Astrocyte (in vitro differentiated cells and primary cell): ENCODE measurements around the gene CRIM1.

Experiments
- CTCF ChIP-seq: IDR thresholded peaks from 2 replicates; pipeline ENCODE4 v1.5.1; 2011; ENCODE audit warnings: low read depth, mild to moderate bottlenecking, inconsistent platforms, low read length, moderate library complexity; ENCODE audit not compliant: insufficient read depth
- EZH2 ChIP-seq: IDR thresholded peaks from 2 replicates; pipeline ENCODE4 v1.6.1; 2012; ENCODE audit warnings: mild to moderate bottlenecking, low read length, inconsistent platforms; ENCODE audit not compliant: insufficient read depth

- no peak for TF ChIP-seq CTCF
- no peak for TF ChIP-seq EZH2
Observed at GRCh38 chr2:36405183-36405582, 49.6 kb downstream of the CRIM1 start.
